NOMO-1 (cell line): ENCODE measurements around the gene DMBT1.

ENCODE experiments used
- DNase-seq, 2 experiments: peaks; one replicate each; lab custom pipeline; 2025; ENCODE audit not compliant: unreplicated experiment in 2 of 2; lab: John Stamatoyannopoulos, UW

Gene DMBT1

DNA sequence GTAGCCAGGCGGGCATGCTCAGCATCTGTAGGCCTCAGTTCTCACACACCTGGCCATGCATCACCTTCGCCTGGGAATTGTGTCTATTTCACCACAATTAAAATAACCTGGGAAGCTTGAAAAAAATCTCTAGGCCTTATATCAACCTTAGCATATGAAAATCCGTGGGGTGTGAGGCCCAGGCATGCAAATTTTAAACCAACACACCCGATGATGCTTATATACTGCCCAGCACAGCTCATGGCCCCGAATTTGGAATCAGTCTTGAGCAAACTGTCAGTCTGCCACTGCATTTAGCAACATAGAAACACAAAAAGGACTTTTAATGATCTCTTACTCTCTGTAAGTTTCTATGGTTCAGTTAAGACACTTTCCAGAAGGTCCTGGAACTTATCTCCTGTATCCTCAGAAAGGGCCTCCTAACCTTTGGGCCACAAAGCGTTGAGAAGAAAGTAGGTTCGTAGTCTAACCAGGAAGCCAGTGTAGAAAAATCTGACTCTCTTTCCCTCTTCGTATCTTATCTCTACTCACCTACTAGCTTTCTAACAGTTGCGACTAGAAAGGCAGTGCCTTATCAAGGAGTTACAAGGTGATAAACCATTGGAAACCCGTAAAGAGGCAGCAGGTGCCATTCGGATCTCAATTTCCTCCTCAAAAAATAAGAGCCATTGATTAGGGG, 12.0 kb upstream of the DMBT1 start:
- DNase-seq = no peak

DNA sequence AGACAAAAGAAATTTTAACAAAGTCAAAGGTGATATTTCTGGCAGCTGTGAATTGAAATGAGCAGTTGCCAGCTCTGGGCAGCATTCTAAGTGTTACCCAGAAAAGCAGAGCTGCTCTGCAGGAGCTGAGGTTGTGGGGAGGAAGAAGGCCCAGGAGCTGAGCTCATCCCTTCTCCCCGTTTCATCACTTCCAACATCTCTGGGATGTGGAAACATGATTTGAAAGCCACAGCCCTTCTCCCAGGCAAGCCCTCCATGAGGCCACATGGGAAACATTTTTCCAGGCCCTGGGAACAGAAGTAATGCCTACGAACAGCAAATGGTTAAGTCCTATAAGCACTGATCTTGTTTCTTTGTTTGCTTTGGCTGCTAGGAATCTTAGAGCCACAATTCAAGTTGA, 10.9 kb upstream of the DMBT1 start:
- DNase-seq = no peak

DNA sequence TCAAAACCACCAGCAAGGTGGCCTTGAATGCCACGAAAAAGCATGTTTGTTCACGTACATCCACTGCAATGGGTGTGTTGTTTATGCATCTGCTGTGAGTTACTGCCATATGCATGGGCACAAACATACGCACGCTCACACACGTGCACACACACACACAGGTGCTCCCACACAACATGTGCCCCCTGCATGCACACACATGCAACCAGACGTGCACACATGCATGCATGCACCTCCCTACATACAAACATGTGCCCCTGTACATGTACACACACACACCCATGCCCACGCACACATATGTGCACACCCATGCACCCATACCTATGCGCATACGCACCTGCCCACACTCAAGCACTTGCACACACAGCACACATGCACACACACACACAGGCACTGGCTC, 10.1 kb upstream of the DMBT1 start:
- no peak for DNase-seq

DNA sequence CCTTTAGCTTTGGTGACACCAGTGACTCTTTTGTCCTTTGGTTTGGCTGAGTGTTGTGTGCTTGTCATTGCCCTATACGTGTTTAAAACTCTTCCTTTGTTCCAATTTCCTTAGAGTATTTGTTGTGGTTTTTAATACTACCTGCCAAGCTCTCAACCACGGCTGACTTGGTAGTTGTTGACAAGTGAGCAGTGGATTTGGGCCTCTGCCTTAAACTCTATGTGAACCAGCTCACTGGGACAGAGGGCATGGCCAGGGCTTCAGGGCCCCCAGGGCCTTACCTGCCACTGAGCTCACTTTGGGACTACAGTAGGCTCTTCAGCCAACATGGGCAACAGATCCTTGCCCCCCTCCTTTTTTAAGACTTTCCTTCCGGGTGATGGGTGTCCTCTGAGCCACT, 9.6 kb upstream of the DMBT1 start:
- no peak for DNase-seq

DNA sequence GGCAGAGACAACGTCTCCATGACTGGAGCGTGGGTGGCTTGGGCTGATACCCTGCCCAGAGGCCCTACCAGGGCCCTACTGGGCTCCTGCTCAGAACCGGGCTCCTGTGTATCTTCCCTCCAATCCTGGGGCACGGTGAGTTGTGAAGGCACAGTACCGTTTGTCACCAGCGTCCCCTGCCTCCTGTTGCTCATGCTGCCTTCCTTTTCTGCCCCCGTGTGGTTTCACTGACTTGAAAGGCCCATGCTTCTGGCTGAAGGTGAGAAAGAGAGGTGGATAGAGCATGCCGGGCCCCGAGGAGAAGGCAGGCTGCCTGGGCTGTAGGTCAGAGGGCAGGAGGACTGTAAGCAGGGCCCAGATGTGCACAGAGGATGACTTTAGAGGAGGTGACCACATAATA, 9.1 kb upstream of the DMBT1 start:
- no peak for DNase-seq

DNA sequence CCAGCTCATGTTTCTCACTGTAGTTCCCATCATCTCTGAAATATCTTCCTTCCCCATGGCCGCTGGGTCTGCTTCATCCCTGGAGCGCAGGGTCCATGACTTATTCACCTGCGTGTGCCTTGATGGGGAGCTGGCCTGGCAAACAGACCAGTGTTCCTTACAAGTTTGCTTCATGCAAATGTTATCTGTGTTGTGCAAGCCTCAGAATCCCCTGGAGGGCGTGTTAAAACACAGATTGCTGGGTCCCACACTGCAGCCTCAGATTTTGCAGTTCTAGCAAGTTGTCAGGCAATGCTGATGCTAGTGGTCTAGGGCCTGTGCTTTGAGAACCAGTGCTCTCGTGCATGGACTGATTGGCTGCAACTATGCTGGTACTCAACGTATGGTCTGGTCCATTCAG, 7.2 kb upstream of the DMBT1 start:
- no peak for DNase-seq

DNA sequence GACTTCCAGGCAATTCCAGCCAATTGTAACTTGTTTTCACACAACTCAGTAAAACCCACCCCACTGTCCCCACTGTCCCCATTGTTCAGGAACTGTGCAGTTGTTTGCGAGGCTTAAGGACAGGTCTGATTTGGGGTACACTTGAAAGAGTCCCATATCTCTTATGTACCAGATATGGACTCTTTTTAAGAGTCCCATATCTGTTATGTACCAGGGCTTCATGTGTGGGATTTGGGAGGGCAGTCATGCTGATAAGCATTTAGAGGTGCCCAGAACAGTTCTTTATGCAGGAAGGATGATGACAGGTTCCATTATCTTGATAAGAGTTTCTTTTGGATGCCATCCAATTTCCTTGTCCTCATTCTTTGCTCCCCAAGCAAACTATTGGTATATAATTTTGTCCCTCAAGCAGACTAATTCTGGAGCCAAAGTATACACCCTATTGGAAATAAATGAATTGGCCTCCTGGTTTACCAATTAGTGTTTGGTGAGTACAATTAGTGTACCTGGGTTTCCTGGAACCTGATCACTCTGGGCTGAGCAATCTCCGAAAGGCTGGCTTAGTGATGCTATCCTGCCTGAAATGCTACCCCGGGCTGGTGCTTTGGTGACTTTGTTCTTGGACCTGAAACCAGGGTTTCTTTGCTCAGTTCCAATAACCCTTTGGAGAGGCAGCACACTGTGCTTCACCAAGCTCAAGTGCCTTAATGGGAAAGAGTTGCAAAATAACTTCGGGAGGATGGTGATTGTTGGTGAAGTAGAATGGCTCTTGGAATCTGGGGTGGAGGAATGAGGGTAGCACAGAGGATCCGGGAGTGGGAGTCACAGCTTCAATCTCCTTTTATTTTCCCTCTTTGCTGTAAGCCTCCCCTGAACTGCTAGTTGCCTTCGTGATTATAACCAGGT, 6.2 kb upstream of the DMBT1 start:
- no peak for DNase-seq

DNA sequence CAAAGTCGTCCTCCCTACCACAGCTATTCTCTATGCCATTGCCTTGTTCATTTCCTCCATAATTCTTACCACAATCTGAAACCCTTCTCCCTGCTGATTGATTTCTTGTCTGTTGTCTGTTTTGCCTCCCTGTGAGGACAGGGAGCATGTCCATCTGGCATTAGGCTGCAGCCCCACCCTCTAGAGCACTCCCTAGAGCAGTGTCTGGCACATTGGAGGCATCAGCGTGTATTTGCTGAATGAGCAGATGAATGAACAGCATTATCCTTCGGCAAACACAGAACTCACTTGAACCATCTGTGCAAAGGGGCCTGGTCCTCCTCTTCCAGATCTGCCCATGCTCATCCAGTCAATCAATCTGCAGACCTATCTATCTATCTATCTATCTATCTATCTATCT, 5.1 kb upstream of the DMBT1 start:
- DNase-seq = no peak

DNA sequence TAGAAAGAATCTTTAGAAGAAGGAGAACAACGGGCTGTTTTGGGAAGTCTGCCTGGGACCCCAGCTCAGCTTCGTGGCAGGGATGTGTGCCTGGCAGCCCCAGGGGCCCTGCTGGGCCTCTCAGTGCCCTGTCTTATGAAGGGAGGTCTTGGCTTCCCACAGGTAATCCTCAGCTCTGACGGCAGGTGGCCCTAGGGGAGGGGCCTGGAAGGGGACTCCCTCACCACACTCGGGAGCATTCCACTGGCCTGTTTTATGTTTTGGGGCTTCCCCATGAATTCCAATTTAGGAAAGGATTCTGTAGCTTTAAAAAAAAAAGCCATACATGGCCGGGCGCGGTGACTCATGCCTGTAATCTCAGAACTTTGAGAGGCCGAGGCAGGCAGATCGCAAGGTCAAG, 3.0 kb upstream of the DMBT1 start:
- no peak for DNase-seq

DNA sequence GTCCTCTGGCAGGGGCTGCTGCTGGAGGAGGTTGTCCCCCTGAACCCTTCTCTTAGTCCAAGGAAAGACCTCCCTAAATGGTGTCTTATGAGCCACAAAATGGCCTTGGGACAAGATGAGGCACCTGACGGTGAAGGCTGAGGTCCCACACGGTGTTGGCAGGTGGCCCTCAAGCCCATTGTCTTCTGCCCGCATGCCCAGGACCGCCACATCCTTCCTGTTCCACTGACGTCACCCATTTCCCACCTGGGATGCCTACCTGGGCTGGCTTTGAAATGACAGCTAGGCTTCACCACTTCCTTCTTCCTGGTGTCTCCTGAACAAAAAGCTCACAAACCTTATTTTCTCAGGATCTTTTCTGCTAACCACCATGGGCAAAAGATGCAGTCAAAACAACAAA, 2.1 kb upstream of the DMBT1 start:
- DNase-seq = no peak

DNA sequence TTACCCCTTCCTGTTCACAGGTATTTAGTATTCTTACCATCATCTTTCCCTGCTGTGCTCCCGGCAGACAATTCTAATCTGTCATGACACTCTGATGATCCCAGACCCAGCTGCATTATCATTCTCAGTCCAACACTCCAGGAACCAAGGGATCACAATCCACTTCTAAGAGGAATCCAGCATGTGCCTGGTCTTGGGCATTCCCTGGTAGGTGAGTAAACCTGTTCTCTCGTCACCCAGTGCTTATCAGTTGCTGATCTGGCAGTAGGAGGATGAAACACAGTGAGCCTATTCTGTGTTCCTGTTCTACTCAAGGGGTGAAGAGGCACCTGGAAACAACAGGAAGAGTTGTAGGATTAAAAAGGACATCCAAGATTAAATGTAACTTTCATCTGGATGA, 1.3 kb upstream of the DMBT1 start:
- no peak for DNase-seq

DNA sequence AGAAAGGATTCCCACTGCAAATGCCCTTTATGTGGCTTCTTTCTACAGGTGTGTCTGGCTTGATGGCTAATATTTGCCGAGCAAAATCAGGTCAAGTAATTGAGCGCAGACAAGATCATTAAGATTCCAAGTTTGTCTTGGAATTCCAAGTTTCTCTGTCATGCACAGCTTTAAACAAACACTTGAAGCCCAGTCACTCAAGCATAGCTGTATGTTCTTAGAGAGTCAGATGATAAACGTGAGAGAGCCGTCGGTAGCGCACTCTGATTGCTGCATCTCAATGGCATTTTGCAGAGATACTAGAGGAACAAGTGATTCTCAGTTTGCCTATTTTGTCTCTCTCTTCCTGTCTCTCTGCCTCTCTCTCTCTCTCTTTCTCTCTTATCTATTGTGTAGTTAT, 658 bp downstream of the DMBT1 start:
- DNase-seq = no peak

DNA sequence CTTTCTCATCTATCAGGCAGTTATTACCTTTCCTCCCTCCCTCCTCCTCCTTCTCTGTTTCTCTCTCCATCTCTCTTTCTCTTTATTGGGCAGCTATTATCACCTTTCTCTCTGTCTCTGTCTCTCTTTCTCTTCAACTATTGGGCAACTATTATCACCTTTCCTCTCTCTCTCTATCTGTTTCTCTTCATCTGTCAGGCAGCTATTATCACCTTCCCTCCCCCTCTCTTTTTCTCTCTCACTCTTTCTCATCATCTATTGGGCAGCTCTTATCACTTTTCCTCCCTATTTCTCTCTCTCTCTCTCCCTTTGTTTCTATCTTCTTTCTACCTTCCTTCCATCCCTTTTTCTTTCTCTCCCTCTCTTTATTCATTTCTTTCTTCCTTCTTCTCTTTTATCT, 1.2 kb downstream of the DMBT1 start:
- DNase-seq = no peak

DNA sequence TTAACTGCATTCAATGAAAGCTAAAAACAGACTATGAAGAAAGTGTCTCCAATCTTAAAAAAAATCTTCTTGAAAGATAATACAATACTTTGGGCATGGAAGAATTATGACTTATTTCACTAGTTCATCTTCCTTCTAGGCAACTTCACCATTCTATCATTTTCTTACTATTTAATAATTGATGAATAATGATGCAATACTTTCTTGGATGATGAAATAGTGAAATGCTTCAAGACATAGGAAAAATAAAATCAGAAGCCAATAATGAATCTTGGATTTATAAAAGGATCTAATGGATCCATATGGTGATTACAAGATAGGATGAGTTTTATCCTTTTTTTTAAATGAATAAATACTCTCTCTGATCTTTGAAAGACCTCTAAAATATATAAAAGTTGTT, 4.4 kb downstream of the DMBT1 start:
- no peak for DNase-seq

DNA sequence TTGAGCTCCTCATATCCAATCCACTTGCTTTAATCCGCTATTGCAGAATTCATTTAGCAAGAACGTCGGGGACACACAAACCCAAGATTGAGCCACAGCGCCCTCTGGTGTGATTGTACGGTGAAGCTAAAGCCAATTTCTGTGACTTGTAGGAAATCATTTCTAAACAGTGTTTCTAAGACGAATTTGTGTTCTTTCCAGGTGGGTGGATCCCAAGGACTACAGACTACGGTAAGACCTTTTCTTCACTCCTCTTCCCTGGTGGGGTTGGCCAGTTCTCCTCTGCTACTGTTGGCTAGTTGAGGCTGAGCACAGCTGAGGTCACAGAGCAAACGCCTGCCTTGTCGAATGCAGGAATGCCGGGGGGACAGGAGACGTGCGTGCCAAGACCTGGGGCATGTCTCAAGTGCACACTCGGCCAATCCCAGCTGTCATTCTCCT, 5.2 kb downstream of the DMBT1 start:
- DNase-seq = peak; percentile 36 to 51

DNA sequence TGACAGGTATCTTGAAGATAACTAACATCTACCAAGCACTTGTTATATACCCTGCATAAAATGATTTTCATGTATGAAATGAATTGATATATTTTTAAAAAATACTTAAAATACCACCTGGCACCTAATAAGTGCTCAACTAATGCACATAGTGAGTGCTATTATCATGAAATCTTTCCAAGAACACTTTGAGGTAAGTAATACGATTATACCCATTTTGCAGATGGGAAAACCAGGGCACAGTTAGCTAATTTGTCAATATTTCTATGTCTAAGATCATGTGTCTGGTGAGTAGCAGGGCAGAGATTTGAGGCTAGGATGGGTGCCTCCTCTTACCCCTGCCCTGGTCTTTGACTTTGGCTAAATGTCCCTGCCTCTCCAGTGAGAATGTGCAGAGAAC, 6.1 kb downstream of the DMBT1 start:
- DNase-seq = no peak

DNA sequence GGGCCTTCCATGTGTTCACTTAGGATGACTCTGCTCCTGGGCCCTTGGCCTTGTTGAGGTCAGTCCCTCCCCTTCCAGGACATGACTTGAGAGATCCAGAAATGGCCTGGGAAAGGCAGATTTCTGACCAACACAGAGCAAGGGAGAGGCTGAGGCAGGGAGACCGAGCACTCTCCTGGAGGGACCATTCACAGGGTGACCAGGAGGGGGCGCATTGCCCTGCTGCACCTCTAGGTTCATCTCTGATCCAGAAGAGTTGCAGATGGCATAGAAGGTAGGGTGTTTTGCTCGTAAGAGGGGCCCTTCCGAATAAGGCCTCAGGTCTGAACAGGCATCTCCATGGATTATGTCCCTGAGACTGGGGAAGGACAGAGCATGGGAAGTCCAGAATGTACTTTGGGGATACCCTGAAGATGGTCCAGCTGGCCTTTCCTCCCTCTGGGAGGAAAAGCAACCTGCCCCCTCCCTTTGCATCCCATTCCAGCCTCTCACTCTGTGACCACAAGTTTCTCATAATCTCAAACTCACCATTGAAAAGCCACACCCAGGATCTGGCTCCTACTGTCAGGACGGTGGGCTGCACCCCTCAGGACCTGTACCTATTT, 6.6 kb downstream of the DMBT1 start:
- peak in 1 of 2 experiments; percentile 2 for DNase-seq

DNA sequence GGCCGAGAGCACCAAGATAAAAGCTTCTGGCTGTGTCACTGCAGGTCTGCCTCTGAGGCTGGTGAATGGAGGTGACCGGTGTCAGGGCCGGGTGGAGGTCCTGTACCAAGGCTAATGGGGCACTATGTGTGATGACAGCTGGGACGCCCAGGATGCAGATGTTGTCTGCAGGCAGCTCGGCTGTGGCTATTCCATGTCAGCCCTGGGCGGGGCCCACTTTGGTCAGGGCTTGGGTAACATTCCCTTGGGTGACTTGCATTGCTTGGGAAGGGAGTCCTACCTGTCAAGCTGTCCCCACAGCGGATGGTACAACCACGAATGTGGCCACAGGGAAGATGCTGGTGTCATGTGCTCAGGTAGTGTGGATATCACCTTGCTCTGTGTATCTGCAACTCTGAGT, 8.0 kb downstream of the DMBT1 start:
- DNase-seq = no peak

DNA sequence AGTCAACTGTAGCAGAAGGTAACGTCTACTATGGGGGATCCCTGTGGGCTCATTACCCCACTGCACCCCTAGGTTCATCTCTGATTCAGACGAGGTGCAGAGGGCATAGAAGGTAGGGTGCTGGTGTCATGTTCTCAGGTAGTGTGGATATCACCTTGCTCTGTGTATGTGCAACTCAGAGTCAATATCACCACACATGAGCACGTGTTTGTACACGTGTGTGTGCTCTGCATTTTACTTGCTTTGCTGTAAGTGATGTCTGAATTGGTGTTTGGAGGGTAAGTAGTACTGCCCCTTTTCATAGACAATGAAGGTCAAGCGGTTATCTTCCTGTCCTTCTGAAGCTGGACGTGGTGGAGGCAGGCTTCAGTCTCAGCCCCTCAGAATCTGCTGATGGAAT, 10.4 kb downstream of the DMBT1 start:
- DNase-seq = no peak

DNA sequence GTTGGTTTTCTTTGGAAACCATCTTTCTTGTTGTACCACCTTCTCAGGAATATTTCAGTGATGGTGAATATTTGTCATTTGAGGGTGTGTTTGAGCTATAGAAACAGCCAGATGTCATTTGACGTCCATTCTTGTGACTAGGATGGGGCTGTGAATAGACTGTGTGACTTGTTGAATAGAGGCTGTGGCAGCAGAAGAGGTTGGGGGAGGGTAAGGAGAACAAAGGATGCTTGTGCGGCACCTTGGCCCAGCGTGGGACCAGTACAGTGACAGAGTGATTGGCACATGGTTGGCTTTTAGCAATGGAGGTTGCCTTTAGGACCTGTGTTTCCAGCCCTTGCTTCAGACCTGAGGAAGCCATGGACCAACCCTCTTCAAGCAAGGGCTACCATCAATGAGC, 11.3 kb downstream of the DMBT1 start:
- no peak for DNase-seq

DNA sequence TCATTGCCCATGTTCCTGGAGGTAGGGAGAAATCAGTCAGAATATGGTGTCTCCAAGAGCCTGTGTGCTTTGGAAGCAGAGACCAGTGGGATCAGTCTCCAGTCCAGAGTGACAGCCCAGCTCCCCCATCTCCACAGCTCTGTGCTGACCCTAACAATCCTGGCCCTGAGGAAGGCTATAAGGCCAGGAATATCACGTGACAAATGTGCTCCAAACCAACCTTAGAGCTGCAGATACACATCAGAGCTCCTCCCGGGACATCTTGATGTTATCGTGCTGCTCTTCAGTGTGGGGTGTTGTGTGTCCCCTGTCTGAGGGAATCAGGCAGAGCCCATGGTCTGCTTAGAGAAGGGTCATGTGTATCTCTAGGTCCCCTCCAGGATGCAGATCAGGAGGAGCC, 15.2 kb downstream of the DMBT1 start:
- DNase-seq = no peak

DNA sequence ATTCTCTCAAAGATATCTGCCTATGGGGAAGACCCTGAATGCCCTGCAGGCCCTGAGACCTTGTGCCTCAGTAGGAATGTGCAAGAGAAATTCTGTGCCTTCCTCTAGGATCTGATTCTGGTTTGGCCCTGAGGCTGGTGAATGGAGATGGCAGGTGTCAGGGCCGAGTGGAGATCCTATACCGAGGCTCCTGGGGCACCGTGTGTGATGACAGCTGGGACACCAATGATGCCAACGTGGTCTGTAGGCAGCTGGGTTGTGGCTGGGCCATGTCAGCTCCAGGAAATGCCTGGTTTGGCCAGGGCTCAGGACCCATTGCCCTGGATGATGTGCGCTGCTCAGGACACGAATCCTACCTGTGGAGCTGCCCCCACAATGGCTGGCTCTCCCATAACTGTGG, 15.7 kb downstream of the DMBT1 start:
- DNase-seq = no peak
